Airway epithelial cell (primary cell): ENCODE results near the gene ADPRH. TPM values are rescaled to one million over a fixed set of nuclear protein-coding genes. Genes with fewer than 3 reads are reported as not detected.

ENCODE experiments used
- total RNA-seq: library from RNA; depleted of rRNA; stranded (reverse); fragments of >200 nt; gene quantifications from 2 replicates; pipeline ENCODE4 v1.2.3, GENCODE V29; 2015

Gene ADPRH
- total RNA-seq: 0.46 and 1.2 TPM in 2 replicates

GRCh38 chr3:119579366-119580066 is at the start of gene ADPRH:
Gene ADPRH (plus strand): TSS chr3:119579492. CDS start chr3:119582170, 2,678 bp downstream.

GRCh38 chr3:119559441-119559963 is 19.8 kb upstream of the ADPRH start, which contains the start of gene CD80:
Gene CD80 (minus strand): TSS chr3:119559614. CDS start chr3:119557728, 1,886 bp downstream.

GRCh38 chr3:119597548-119598288 is 18.4 kb downstream of the ADPRH start, which contains the start of gene PLA1A:
Gene PLA1A (plus strand): TSS chr3:119597885. CDS start chr3:119597914, 29 bp downstream.

Other genes starting within 250 kb of the ADPRH start
- gene TMEM39A, start 115.9 kb upstream of the ADPRH start, total RNA-seq: 28.7 and 29.1 TPM in 2 replicates
- 12.2 and 12.6 TPM in 2 replicates for gene POGLUT1, start 110.5 kb upstream of the ADPRH start, total RNA-seq
- 57.1 and 57.3 TPM in 2 replicates for gene TIMMDC1, start 80.9 kb upstream of the ADPRH start, total RNA-seq
- not detected in 2 replicates for gene CD80, start 19.9 kb upstream of the ADPRH start, total RNA-seq
- gene PLA1A, start 18.4 kb downstream of the ADPRH start, total RNA-seq: not detected in 2 replicates
- 0.14 and 0.65 TPM in 2 replicates for gene POPDC2, start 81.1 kb downstream of the ADPRH start, total RNA-seq
- 30.5 and 37.3 TPM in 2 replicates for gene COX17, start 97.9 kb downstream of the ADPRH start, total RNA-seq
- 0.07 TPM in 1 of 2 replicates, not detected in the other for gene CFAP91, start 123.5 kb downstream of the ADPRH start, total RNA-seq
- not detected in 2 replicates for gene NR1I2, start 202.6 kb downstream of the ADPRH start, total RNA-seq